Stimulated activated naive B cell treated with anti-CD40 and anti-IgM and Interleukin-4, amounts not matched to agents 10 μg/mL and 1 μg/mL and 100 μg/mL, for 72 hours (primary cell): ENCODE data around the gene EEF1AKMT4.

Source experiments
- ATAC-seq, 2 donors: fragments of 150-1000 bp; cut with Tn5 transposase; replicated peaks; 2 replicates each; pipeline ENCODE4 v1.10.0; 2021; ENCODE audit warnings: moderate library complexity in 1 of 2
- DNase-seq: peaks from one replicate; pipeline ENCODE4 v3.0.0; 2021
- H3K27ac Mint-ChIP-seq: one replicate; pipeline ENCODE4 v1.8.0; 2022; ENCODE audit warnings: mild to moderate bottlenecking, mixed read lengths
- H3K27me3 Mint-ChIP-seq, 2 donors: one replicate each; pipeline ENCODE4 v1.8.0; 2022; ENCODE audit warnings: mixed read lengths in 2 of 2
- H3K36me3 Mint-ChIP-seq, 2 donors: one replicate each; pipeline ENCODE4 v1.8.0; 2022; ENCODE audit warnings: mixed read lengths in 2 of 2, mild to moderate bottlenecking in 1 of 2
- H3K4me1 Mint-ChIP-seq, 2 donors: one replicate each; pipeline ENCODE4 v1.8.0; 2022; ENCODE audit warnings: mixed read lengths in 2 of 2, mild to moderate bottlenecking in 1 of 2
- H3K4me3 Mint-ChIP-seq, 2 donors: one replicate each; pipeline ENCODE4 v1.8.0; 2022; ENCODE audit warnings: mild to moderate bottlenecking in 2 of 2, mixed read lengths in 2 of 2, moderate library complexity in 1 of 2
- H3K9me3 Mint-ChIP-seq, 2 donors: one replicate each; pipeline ENCODE4 v1.8.0; 2022; ENCODE audit warnings: mixed read lengths in 2 of 2, mild to moderate bottlenecking in 1 of 2

Gene EEF1AKMT4

GRCh38 chr3:184240384-184241140, 8.9 kb upstream of the EEF1AKMT4 start:
- no peak for DNase-seq
- H3K9me3 Mint-ChIP-seq = no peaks in the 10 kb centered on the region
- H3K27ac Mint-ChIP-seq = no peak overlapping the region
- peaks cover 0 to 7% of the 10 kb centered on the region in 2 donors for H3K4me1 Mint-ChIP-seq
- no peaks in the 10 kb centered on the region for H3K27me3 Mint-ChIP-seq
- H3K4me3 Mint-ChIP-seq = no peak overlapping the region
- H3K36me3 Mint-ChIP-seq = peaks cover 21 to 28% of the 10 kb centered on the region in 2 donors
- peak in 1 of 2 donors; percentile 38 for ATAC-seq

GRCh38 chr3:184241141-184241446, 8.4 kb upstream of the EEF1AKMT4 start:
- no peak overlapping the region for H3K27ac Mint-ChIP-seq
- no peak overlapping the region for H3K4me3 Mint-ChIP-seq

GRCh38 chr3:184241447-184242296, 7.8 kb upstream of the EEF1AKMT4 start:
- ATAC-seq (peak; percentile 51 to 55), DNase-seq (no peak)
- Mint-ChIP-seq H3K27ac (no peak overlapping the region), H3K36me3 (peaks cover 21 to 33% of the 10 kb centered on the region in 2 donors), H3K9me3 (no peaks in the 10 kb centered on the region), H3K27me3 (no peaks in the 10 kb centered on the region), H3K4me3 (no peak overlapping the region), H3K4me1 (peaks cover 0 to 7% of the 10 kb centered on the region in 2 donors)

More at GRCh38 chr3:184241141-184241446, 8.4 kb upstream of the EEF1AKMT4 start:
- DNase-seq (no peak), ATAC-seq (no peak)
- no peaks in the 10 kb centered on the region for H3K27me3 Mint-ChIP-seq
- peaks cover 0 to 7% of the 10 kb centered on the region in 2 donors for H3K4me1 Mint-ChIP-seq
- H3K36me3 Mint-ChIP-seq = peaks cover 21 to 32% of the 10 kb centered on the region in 2 donors
- H3K9me3 Mint-ChIP-seq = no peaks in the 10 kb centered on the region

GRCh38 chr3:184242297-184242685, 7.2 kb upstream of the EEF1AKMT4 start:
- Mint-ChIP-seq H3K36me3 (peaks cover 21 to 33% of the 10 kb centered on the region in 2 donors), H3K4me1 (peaks cover 0 to 7% of the 10 kb centered on the region in 2 donors), H3K27me3 (no peaks in the 10 kb centered on the region), H3K4me3 (no peak overlapping the region), H3K9me3 (no peaks in the 10 kb centered on the region), H3K27ac (no peak overlapping the region)
- ATAC-seq = no peak
- DNase-seq = no peak

GRCh38 chr3:184248454-184249411, 739 bp upstream of the EEF1AKMT4 start, which contains the start of gene ALG3:
Gene ALG3, minus strand, starts transcription at chr3:184248962. Its CDS starts 22 bp downstream, at chr3:184248940.
- peak; percentile 79 for DNase-seq
- ATAC-seq = peak; percentile 63 to 65
- H3K36me3 Mint-ChIP-seq = peaks cover 13 to 19% of the 10 kb centered on the region in 2 donors
- peak within 1 kb of the TSS; percentile 91 to 99 for H3K4me3 Mint-ChIP-seq
- no peaks in the 10 kb centered on the region for H3K9me3 Mint-ChIP-seq
- peak within 1 kb of the TSS; percentile 100 for H3K27ac Mint-ChIP-seq
- peaks cover 13 to 23% of the 10 kb centered on the region in 2 donors for H3K4me1 Mint-ChIP-seq
- H3K27me3 Mint-ChIP-seq = no peaks in the 10 kb centered on the region

GRCh38 chr3:184250167-184250828, 826 bp downstream of the EEF1AKMT4 start:
- ATAC-seq (peak; percentile 76 to 78), DNase-seq (peak; percentile 85)
- H3K4me3 Mint-ChIP-seq = peak overlapping the region; percentile 91 to 99
- no peaks in the 10 kb centered on the region for H3K27me3 Mint-ChIP-seq
- H3K27ac Mint-ChIP-seq = peak overlapping the region; percentile 100
- peaks cover 8 to 23% of the 10 kb centered on the region in 2 donors for H3K4me1 Mint-ChIP-seq
- H3K36me3 Mint-ChIP-seq = peaks cover 2 to 5% of the 10 kb centered on the region in 2 donors
- no peaks in the 10 kb centered on the region for H3K9me3 Mint-ChIP-seq

- no peak overlapping the region for H3K4me3 Mint-ChIP-seq
- peaks cover 17 to 18% of the 10 kb centered on the region in 2 donors for H3K27me3 Mint-ChIP-seq
- peaks cover 6% of the 10 kb centered on the region in 2 donors for H3K4me1 Mint-ChIP-seq
- no peaks in the 10 kb centered on the region for H3K9me3 Mint-ChIP-seq
- H3K27ac Mint-ChIP-seq = no peak overlapping the region
- DNase-seq = no peak
- no peak for ATAC-seq
- peaks cover 8 to 21% of the 10 kb centered on the region in 2 donors for H3K36me3 Mint-ChIP-seq
Observed at GRCh38 chr3:184255291-184256039, 6.0 kb downstream of the EEF1AKMT4 start.

GRCh38 chr3:184257083-184257915, 7.8 kb downstream of the EEF1AKMT4 start:
- Mint-ChIP-seq H3K9me3 (no peaks in the 10 kb centered on the region), H3K27me3 (peaks cover 26 to 31% of the 10 kb centered on the region in 2 donors), H3K4me3 (no peak overlapping the region), H3K27ac (no peak overlapping the region), H3K4me1 (peaks cover 14 to 16% of the 10 kb centered on the region in 2 donors), H3K36me3 (peaks cover 8 to 22% of the 10 kb centered on the region in 2 donors)
- no peak for DNase-seq
- no peak for ATAC-seq

GRCh38 chr3:184258926-184259325, 9.5 kb downstream of the EEF1AKMT4 start:
- Mint-ChIP-seq H3K4me3 (no peak overlapping the region), H3K4me1 (peaks cover 17 to 18% of the 10 kb centered on the region in 2 donors), H3K9me3 (no peaks in the 10 kb centered on the region), H3K27ac (no peak overlapping the region), H3K36me3 (peaks cover 9 to 22% of the 10 kb centered on the region in 2 donors), H3K27me3 (peaks cover 38 to 45% of the 10 kb centered on the region in 2 donors)
- ATAC-seq = no peak
- DNase-seq = no peak

GRCh38 chr3:184259396-184259877, 10.0 kb downstream of the EEF1AKMT4 start:
- Mint-ChIP-seq H3K4me1 (peaks cover 17 to 18% of the 10 kb centered on the region in 2 donors), H3K27me3 (peaks cover 38 to 48% of the 10 kb centered on the region in 2 donors), H3K4me3 (peak overlapping the region; percentile 52 to 65), H3K36me3 (peaks cover 9 to 22% of the 10 kb centered on the region in 2 donors), H3K27ac (no peak overlapping the region), H3K9me3 (no peaks in the 10 kb centered on the region)
- DNase-seq = no peak
- ATAC-seq = no peak

- H3K27ac Mint-ChIP-seq = peak overlapping the region; percentile 83
- ATAC-seq (peak; percentile 50 to 67), DNase-seq (no peak)
- peak overlapping the region; percentile 67 to 72 for H3K4me3 Mint-ChIP-seq
- H3K27me3 Mint-ChIP-seq = peaks cover 38 to 54% of the 10 kb centered on the region in 2 donors
- H3K9me3 Mint-ChIP-seq = no peaks in the 10 kb centered on the region
- peaks cover 9 to 22% of the 10 kb centered on the region in 2 donors for H3K36me3 Mint-ChIP-seq
- peaks cover 17 to 18% of the 10 kb centered on the region in 2 donors for H3K4me1 Mint-ChIP-seq
Observed at GRCh38 chr3:184259878-184260723, 10.6 kb downstream of the EEF1AKMT4 start.
